ENCODE measurements around the gene DOC2B.
"Not testable (repeated sequence)": the region's sequence is repeated elsewhere in the genome, so short reads cannot be mapped to it uniquely, and the experiment has no call there.

Gene DOC2B

GRCh38 chr17:189444-189843 lies 8.0 kb upstream of the DOC2B start:
- DNase-seq (ENCODE audit: low spot score): no peak

- DNase-seq (ENCODE audit: low spot score): no peak
These were observed 5.7 kb upstream of the DOC2B start for GRCh38 chr17:187130-187529.

DNA sequence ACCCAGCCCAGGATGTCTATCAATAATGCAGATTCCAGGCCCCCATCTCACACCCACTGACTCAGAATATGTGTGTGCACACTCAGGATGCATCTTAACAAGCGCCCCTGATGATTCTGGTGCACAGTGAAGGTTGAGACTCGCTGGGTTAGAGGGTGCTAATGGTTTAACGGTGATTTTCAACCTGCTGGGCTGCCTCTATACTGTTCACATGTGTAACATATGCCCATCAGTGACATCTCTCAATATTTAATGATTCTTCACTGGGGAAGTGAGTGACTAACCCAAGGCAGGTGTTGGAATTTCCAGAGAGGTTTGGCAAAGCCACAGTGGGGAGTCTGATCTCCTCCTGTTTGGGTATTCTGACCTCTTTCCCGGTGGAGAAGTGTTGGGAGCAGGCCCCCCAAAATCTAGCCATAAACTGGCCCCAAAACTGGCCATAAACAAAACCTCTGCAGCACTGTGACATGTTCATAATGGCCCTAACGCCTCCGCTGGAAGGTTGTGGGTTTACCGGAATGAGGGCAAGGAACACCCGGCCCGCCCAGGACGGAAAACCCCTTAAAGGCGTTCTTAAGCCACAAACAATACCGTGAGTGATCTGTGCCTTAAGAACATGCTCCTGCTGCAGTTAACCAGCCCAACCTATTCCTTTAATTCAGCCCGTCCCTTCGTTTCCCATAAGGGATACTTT lies 4.1 kb upstream of the DOC2B start:
- DNase-seq (ENCODE audit: low spot score): no peak

GRCh38 chr17:183021-183420 lies 1.6 kb upstream of the DOC2B start:
- DNase-seq (ENCODE audit: low spot score): no peak

DNA sequence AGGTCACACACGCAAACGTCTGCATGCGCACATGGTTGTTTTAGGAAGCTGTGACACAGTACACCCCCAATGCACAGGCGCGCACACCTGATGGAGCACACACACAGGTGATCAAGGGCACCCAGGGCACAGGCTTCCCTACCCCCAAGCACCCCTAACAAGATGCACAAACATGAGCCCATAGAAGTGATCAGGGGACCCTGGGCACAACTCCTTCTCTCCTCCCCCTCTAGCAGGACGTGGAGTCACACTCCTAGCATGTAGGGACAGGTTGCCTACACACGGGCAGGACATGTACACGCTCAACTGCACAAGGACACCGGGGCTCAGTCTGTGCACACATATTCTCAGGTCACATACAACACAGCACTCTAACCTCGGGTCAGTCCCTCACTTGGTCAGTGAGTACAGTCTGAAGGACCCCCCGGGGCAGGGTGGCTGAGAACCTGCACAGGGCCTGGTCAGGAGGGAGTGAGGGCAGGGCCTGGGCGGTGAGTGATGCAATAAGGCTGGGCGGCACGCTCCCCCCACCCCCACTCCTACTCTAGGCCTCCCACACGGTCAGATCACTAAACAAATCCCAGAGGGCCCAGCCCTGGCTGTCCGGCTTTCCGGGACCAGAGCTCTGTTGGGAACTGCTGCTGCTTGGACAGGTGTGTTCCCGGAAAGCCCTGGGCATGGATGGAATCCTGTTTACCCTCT lies 751 bp upstream of the DOC2B start:
- no peak for DNase-seq (ENCODE audit: low spot score)

DNA sequence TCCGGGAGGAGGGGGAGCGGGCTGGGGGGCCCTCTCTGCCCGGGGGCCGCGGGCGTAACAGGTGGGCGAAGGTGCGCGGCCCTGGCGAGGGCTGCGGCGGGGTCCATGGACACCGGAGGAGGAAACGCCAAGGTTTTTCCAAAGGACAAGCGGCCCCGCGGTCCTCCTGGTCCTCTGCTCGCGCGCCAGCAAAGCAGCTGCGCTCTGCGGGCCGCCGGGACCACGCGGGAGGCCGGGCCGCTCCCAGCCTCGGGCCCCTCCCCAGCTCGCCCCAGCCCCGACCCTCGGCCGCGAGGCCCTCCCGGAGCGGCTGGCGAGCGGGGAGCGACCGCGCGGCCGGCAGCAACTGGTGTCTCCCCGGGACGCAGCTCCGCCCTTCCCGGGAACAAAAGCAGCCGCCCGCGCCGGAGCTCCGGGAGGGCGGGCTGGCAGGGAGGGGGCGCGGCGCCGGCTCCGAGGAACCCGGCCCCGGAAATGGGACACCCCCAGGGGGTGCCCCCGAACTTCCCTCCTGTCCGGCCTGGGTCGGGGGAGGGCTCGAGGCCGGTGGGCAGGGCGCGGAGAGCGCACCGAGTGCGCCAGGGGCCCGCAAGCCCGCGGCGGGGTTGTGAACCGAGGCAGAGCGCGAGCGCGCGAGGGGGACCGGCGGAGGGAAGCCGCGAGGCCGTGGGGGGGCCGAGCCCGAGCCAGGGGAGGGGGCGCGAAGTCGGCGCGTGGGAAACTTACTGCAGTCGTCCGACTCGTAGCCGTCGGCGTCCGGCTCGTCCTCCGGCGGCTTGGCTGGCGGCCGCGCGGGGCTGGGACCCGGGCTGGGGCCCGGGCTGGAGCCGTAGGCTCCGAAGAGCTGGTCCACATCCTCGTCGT lies 837 bp downstream of the DOC2B start:
- DNase-seq (ENCODE audit: low spot score): no peak

- no peak for DNase-seq (ENCODE audit: low spot score)
These were observed 1.6 kb downstream of the DOC2B start for GRCh38 chr17:179781-180380.

DNA sequence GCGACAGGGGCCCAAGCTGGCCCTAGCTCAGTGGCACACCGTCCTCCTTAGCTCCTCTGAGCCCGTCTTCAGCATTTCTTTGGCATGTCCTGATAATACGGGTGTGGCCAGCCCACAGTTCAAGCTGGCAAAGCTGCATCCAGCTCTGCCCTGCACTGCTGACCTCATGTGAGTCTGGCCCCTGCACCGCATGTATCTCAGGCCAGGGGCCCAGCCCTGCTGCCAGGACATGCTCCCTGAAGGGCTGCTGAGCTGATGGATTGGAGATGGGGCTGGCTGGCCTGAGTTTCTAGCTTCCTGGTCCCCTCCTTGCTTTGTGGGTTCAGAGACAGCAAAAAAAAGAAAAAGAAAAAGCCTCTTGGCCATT lies 2.4 kb downstream of the DOC2B start:
- no peak for DNase-seq (ENCODE audit: low spot score)

- no peak for DNase-seq (ENCODE audit: low spot score)
These were observed 3.0 kb downstream of the DOC2B start for GRCh38 chr17:178292-179065.

GRCh38 chr17:177762-178161 lies 3.7 kb downstream of the DOC2B start:
- DNase-seq (ENCODE audit: low spot score): no peak

DNA sequence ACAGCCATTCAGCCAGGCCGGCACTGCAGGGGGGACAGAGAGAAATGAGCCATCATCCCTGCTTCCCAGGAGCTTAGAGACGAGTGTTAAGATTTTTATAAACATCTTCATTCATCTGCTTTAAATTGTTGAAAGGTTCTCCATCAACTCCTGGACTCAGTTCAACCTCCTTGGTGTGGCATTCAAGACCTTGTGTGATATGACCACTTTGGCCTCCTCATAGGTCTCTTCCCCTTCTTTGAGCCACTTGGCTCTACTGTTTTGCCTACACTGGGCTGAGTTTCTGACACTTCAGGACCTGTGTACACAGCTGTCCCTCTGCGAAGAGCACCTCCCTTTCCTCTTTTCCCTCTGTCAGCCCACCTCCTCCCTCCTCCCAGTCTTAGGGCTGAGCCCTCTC lies 4.3 kb downstream of the DOC2B start:
- no peak for DNase-seq (ENCODE audit: low spot score)

DNA sequence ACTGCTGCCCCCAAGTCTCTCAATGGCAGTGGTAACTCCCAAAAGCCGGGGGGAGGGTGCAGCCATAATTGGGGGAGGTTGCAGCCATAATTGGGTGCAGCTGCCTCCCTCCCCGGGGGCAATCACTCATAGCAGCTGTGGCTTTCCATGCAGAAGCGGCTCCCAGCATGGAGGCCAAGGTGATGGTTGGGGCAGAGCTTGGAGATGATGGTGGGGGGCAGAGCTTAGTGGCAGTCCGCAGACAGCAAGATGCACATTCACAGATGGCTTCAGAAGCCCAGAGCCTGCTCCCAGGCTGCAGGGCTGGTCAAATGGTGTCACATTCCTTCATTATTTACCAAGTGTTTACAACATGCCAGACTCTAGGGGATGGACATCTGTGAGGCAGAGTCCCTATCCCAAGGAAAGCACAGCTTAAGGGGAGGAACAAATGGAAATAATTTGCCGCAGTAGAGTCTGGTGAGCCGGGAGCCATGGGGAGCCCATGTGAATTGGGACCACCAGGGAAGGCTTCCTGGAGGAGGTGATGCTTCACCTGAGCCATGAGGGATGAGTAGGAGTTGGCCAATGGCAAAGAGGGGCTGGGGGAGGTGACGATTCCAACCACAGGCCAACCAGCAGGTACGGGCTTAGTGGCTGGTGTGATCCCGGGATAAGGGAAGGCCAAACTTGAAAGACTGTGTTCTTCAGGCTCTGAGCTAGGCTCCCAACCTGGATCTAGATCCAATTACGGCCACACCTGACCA lies 8.1 kb downstream of the DOC2B start:
- DNase-seq (ENCODE audit: low spot score): no peak

GRCh38 chr17:172401-172800 lies 9.0 kb downstream of the DOC2B start:
- no peak for DNase-seq (ENCODE audit: low spot score)

DNA sequence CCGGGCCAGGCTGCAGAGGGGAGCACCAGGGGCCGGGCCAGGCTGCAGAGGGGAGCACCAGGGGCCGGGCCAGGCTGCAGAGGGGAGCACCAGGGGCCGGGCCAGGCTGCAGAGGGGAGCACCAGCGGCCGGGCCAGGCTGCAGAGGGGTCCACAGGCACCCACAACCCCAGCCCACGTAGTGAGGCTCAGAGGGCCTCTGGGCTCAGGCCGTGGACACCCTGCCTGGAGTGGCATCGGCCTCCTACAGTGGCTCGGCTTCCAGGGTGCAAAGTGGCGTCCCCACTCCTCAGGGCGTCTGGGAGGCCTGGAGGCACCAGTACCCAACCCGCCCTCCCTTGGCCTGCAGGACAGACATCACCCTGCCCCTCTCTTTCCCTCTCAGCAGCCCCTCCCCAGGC lies 9.6 kb downstream of the DOC2B start:
- no peak for DNase-seq (ENCODE audit: low spot score)

- no peak for DNase-seq (ENCODE audit: low spot score)
These were observed 11.2 kb downstream of the DOC2B start for GRCh38 chr17:170130-170670.

GRCh38 chr17:168614-169013 lies 12.8 kb downstream of the DOC2B start:
- DNase-seq (ENCODE audit: low spot score): not testable (repeated sequence)

- DNase-seq (ENCODE audit: low spot score): no peak
These were observed 15.5 kb downstream of the DOC2B start for GRCh38 chr17:165939-166338.

GRCh38 chr17:164303-165235 lies 16.9 kb downstream of the DOC2B start:
- no peak for DNase-seq (ENCODE audit: low spot score)

GRCh38 chr17:163514-164098 lies 17.8 kb downstream of the DOC2B start:
- no peak for DNase-seq (ENCODE audit: low spot score)
